Stomach (tissue), 9 donors: Measurements from ENCODE around the gene PITX2. TPM values are rescaled to one million over a fixed set of nuclear protein-coding genes. Genes with fewer than 3 reads are reported as not detected.

Experiments
- DNase-seq, 2 donors: peaks; one replicate each; pipeline versions ENCODE4 v3.0.0 to v3.0.0-alpha.2; 2013 to 2019
- H3K27ac ChIP-seq, 5 donors: fragments of 200-600 bp in 4 of 5; sonication (generic) in 4 of 5; one replicate each; pipeline ENCODE4 v1.5.1; 2013 to 2019; ENCODE audit warnings: mild to moderate bottlenecking in 1 of 5, moderate library complexity in 1 of 5
- H3K27me3 ChIP-seq, 3 donors: fragments of 200-600 bp; sonication (generic); one replicate each; pipeline ENCODE4 v1.5.1; 2017 to 2019; ENCODE audit warnings: mixed run types in 1 of 3
- H3K36me3 ChIP-seq, 4 donors: fragments of 200-600 bp; sonication (generic); 1 replicate in 3 of 4; 2 replicates in 1 of 4; pipeline ENCODE4 v1.5.1; 2016 to 2019
- H3K4me1 ChIP-seq, 4 donors: fragments of 200-600 bp; sonication (generic); one replicate each; pipeline ENCODE4 v1.5.1; 2016 to 2019
- H3K4me3 ChIP-seq, 4 donors: fragments of 200-600 bp; sonication (generic) in 3 of 4; one replicate each; pipeline ENCODE4 v1.5.1; 2016 to 2019; ENCODE audit warnings: mild to moderate bottlenecking in 1 of 4
- H3K9me3 ChIP-seq, 4 donors: fragments of 200-600 bp; sonication (generic); one replicate each; pipeline ENCODE4 v1.5.1; 2016 to 2019
- EP300 ChIP-seq: sonication (generic); formaldehyde crosslinking; IDR thresholded peaks from one replicate; pipeline ENCODE4 v1.6.1; 2017; ENCODE audit warnings: antibody characterized with exemption
- POLR2A ChIP-seq, 4 donors: fragments of 450-650 bp; IDR thresholded peaks; one replicate each; pipeline ENCODE4 v1.6.1; 2016; ENCODE audit warnings: antibody characterized with exemption in 4 of 4, control low read depth in 2 of 4, mild to moderate bottlenecking in 1 of 4, moderate library complexity in 1 of 4
- POLR2AphosphoS5 ChIP-seq, 3 donors: sonication (generic); formaldehyde crosslinking; IDR thresholded peaks; one replicate each; pipeline ENCODE4 v1.6.1; 2016; ENCODE audit warnings: antibody characterized with exemption in 3 of 3
- WGBS, 5 donors: extraction: QIAGEN DNeasy Blood & Tissue Kit in 3 of 5; methylation state at CpG; one replicate each; pipeline versions ENCODE4 v1.1.5 to v1.1.7; 2013 to 2018; 5-methylcytosine and 5-hydroxymethylcytosine counted together
- intact Hi-C: fragments of 100-400 bp; cut with DNase I; formaldehyde crosslinking; loops from one replicate; pipeline ENCODE4 v1.15.1; 2023; ENCODE audit warnings: low total_unique reads
- polyA plus RNA-seq, 3 donors: library from polyadenylated mRNA; stranded (reverse); fragments of 200-250 nt; gene quantifications; one replicate each; pipeline ENCODE4 v1.2.3, GENCODE V29; 2013
- total RNA-seq, 5 donors: library from RNA; depleted of rRNA; stranded (reverse); fragments of >200 nt; gene quantifications; one replicate each; pipeline versions ENCODE4 v1.1.0 to v1.2.3, GENCODE V29; 2014 to 2016
- TF ChIP-seq, protein P1 (sequence below), 7 experiments: fragments of 450-650 bp in 4 of 7; fragments of 200-600 bp in 3 of 7; sonication (generic) in 3 of 7; IDR thresholded peaks; one replicate each; pipeline ENCODE4 v1.5.1; 2016 to 2019; ENCODE audit warnings: antibody characterized with exemption in 7 of 7, control low read depth in 2 of 7, mild to moderate bottlenecking in 1 of 7
- donor health status: healthy with polysubstance abuse.
- donor health status: Bipolar disorder and iron deficiency.
- donor health status: healthy.

Gene PITX2
- total and polyA plus RNA-seq, 8 donors: 0.53 to 2.6 (median 1.1) TPM; not detected in 5

GRCh38 chr4:110620691-110621327 is 2.1 kb downstream of the PITX2 start:
- peak in 1 of 2 donors; percentile 75 for DNase-seq
- TF ChIP-seq EP300: no peak
- no peak for TF ChIP-seq POLR2AphosphoS5 (IDR thresholded peaks at IDR 0.05)
- TF ChIP-seq POLR2A (IDR thresholded peaks at IDR 0.05): no peak
- TF ChIP-seq, protein P1, sequence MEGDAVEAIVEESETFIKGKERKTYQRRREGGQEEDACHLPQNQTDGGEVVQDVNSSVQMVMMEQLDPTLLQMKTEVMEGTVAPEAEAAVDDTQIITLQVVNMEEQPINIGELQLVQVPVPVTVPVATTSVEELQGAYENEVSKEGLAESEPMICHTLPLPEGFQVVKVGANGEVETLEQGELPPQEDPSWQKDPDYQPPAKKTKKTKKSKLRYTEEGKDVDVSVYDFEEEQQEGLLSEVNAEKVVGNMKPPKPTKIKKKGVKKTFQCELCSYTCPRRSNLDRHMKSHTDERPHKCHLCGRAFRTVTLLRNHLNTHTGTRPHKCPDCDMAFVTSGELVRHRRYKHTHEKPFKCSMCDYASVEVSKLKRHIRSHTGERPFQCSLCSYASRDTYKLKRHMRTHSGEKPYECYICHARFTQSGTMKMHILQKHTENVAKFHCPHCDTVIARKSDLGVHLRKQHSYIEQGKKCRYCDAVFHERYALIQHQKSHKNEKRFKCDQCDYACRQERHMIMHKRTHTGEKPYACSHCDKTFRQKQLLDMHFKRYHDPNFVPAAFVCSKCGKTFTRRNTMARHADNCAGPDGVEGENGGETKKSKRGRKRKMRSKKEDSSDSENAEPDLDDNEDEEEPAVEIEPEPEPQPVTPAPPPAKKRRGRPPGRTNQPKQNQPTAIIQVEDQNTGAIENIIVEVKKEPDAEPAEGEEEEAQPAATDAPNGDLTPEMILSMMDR (IDR thresholded peaks at IDR 0.05): no peak
- H3K27me3 ChIP-seq: peaks cover 28 to 100% (median 100%) of the 10 kb centered on the region in 3 donors
- H3K9me3 ChIP-seq: peaks cover 0 to 36% (median 15%) of the 10 kb centered on the region in 4 donors
- whole genome bisulfite sequencing, 5 donors: 4 to 17% (median 7%) methylated on average over 20 to 37 of the region's 37 CpGs
- H3K27ac ChIP-seq: peak overlapping the region in 1 of 5 donors; percentile 9
- no peaks in the 10 kb centered on the region for H3K36me3 ChIP-seq
- intact Hi-C loops: no loop called here
- peak overlapping the region; percentile 9 to 48 (median 42) for H3K4me3 ChIP-seq
- H3K4me1 ChIP-seq: peaks cover 26 to 55% (median 40%) of the 10 kb centered on the region in 4 donors

DNA sequence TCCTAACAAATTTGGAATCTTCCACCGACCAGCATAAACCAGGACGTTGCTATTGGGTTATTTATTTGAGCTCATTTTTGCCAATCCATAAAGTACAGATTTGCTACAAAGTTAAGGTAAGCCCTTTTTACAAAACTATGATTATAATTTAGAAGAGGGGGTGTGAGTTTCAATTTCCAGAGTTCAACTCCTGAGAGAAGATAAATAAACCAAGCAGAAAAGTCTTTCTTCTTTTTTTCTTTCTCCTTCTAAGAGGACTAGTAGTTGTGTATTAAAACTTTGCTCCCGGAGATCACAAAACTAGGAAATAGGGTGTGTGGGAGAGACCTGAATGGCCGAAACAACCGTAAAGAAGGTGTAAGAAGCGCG is 2.6 kb downstream of the PITX2 start:
- DNase-seq: no peak
- intact Hi-C loops: no loop called here
- Histone ChIP-seq H3K4me3 (peak overlapping the region in 1 of 4 donors; percentile 40), H3K4me1 (peaks cover 26 to 58% (median 40%) of the 10 kb centered on the region in 4 donors), H3K36me3 (no peaks in the 10 kb centered on the region), H3K9me3 (peaks cover 0 to 36% (median 15%) of the 10 kb centered on the region in 4 donors), H3K27ac (peak overlapping the region in 1 of 5 donors; percentile 9), H3K27me3 (peaks cover 28 to 100% (median 100%) of the 10 kb centered on the region in 3 donors)
- TF ChIP-seq POLR2AphosphoS5 (IDR thresholded peaks at IDR 0.05): no peak
- no peak for TF ChIP-seq POLR2A (IDR thresholded peaks at IDR 0.05)
- TF ChIP-seq EP300: no peak
- TF ChIP-seq, protein P1 (IDR thresholded peaks at IDR 0.05): no peak
- WGBS, 5 donors: 30 to 43% (median 31%) methylated on average over 7 of the region's 7 CpGs

DNA sequence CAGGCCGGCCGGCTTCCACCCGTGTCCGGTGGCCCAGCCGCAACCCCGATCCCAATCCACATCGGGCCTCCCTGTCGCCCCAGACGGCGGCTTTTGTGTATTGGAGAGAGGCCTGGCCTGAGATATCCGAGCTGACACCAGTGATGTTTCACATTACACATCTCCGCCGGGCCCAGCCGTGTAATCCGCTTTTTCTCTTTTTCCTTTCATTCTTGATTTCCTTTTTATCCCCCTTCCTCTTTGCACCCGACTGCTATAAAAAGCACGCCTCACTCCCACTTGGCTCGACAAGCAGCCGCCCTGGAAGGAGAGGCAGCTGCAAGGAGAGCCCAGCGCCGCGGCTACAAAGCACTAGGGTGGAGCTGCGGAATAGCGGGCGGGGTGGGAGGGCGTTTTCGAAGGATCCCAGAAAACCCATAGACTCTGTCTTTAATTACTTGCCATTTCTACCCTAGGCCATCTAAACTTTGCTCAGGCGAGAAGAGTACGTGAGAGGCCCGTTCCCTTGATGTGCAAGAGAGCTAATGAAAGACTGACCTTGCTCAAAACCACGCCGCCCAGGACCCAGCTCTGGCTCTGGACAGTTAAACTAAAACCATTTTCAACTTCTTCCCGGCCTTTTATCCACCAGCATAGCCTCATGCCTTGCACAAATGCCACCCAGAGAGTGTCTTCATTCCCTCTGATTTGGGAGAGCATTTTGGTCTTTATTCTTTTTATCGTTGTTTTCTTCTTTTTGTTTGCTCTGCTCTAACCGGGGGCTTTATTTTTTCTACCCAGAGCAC is 3.2 kb downstream of the PITX2 start:
- Histone ChIP-seq H3K27me3 (peaks cover 31 to 100% (median 100%) of the 10 kb centered on the region in 3 donors), H3K9me3 (peaks cover 0 to 36% (median 15%) of the 10 kb centered on the region in 4 donors), H3K36me3 (no peaks in the 10 kb centered on the region), H3K4me1 (peaks cover 26 to 58% (median 40%) of the 10 kb centered on the region in 4 donors), H3K4me3 (no peak overlapping the region), H3K27ac (peak overlapping the region in 1 of 5 donors; percentile 17)
- WGBS, 5 donors: 11 to 15% (median 14%) methylated on average over 34 to 35 of the region's 35 CpGs
- no peak for TF ChIP-seq POLR2A (IDR thresholded peaks at IDR 0.05)
- no peak for TF ChIP-seq POLR2AphosphoS5 (IDR thresholded peaks at IDR 0.05)
- TF ChIP-seq EP300: no peak
- TF ChIP-seq, protein P1 (IDR thresholded peaks at IDR 0.05): no peak
- peak in 1 of 2 donors; percentile 38 for DNase-seq
- intact Hi-C loops: no loop called here
